GM12864 (cell line): ENCODE data around the gene NVL.

Source experiments
- DNase-seq: peaks from one replicate; pipeline ENCODE4 v3.0.0-alpha.2; 2011; ENCODE audit warnings: low read depth
- H3K4me3 ChIP-seq: 2 replicates; pipeline ENCODE4 v1.5.1; 2011; ENCODE audit warnings: mild to moderate bottlenecking, low read depth, low read length, control low read depth
- CTCF ChIP-seq: IDR thresholded peaks from 2 replicates; pipeline ENCODE4 v1.5.1; 2011; ENCODE audit warnings: low read depth, mild to moderate bottlenecking, moderate library complexity, low read length, control low read depth, inconsistent platforms; ENCODE audit errors: missing control alignments

NVL gene

GRCh38 chr1:224253721-224254120 is 76.3 kb downstream of the NVL start:
- DNase-seq, result no peak
- TF ChIP-seq CTCF, result no peak
- H3K4me3 ChIP-seq, result no peak overlapping the region

- DNase-seq, result no peak
- TF ChIP-seq CTCF, result no peak
- no peak overlapping the region for H3K4me3 ChIP-seq
Observed at GRCh38 chr1:224252479-224252878, 77.5 kb downstream of the NVL start.

GRCh38 chr1:224251741-224252146 is 78.2 kb downstream of the NVL start:
- H3K4me3 ChIP-seq, result no peak overlapping the region
- no peak for TF ChIP-seq CTCF
- no peak for DNase-seq

- peak; percentile 5 for DNase-seq
- no peak overlapping the region for H3K4me3 ChIP-seq
- no peak for TF ChIP-seq CTCF
Observed at GRCh38 chr1:224245188-224245587, 84.8 kb downstream of the NVL start.

- no peak for TF ChIP-seq CTCF
- H3K4me3 ChIP-seq, result no peak overlapping the region
- no peak for DNase-seq
Observed at GRCh38 chr1:224238756-224239155, 91.2 kb downstream of the NVL start.

- TF ChIP-seq CTCF, result no peak
- no peak for DNase-seq
- no peak overlapping the region for H3K4me3 ChIP-seq
Observed at GRCh38 chr1:224238212-224238611, 91.8 kb downstream of the NVL start.

GRCh38 chr1:224237119-224237881 is 92.7 kb downstream of the NVL start:
- TF ChIP-seq CTCF, result no peak
- no peak for DNase-seq

More at GRCh38 chr1:224237119-224237881, 92.7 kb downstream of the NVL start:
- H3K4me3 ChIP-seq, result no peak overlapping the region
